A549 (cell line): Measurements from ENCODE around the gene IGFN1. TPM values are rescaled to one million over a fixed set of nuclear protein-coding genes. Genes with fewer than 3 reads are reported as not detected.
A peak's percentile ranks its signal among the peaks of the same experiment; 100 is the strongest.

Source experiments
- ATAC-seq, 2 experiments: fragments of 200-7000 bp in 1 of 2; fragments of >200 bp in 1 of 2; cut with Nextera tagmentation in 1 of 2; cut with Tn5 transposase in 1 of 2; 3 replicates each; pipeline versions ENCODE4 v1.8.0 to v1.9.1; 2018 to 2020; ENCODE audit warnings: mild to moderate bottlenecking in 1 of 2, moderate library complexity in 1 of 2
- CTCF ChIA-PET: fragments of 300-600 bp; sonication (Branson Sonifier 250); formaldehyde crosslinking; extraction: SDS; loops from one replicate; lab custom pipeline; 2021; ENCODE audit warnings: antibody characterized with exemption, inconsistent platforms; lab: Yijun Ruan, JAX
- POLR2A ChIA-PET: fragments of 350-600 bp; formaldehyde crosslinking; extraction: SDS; loops from one replicate; lab custom pipeline; 2021; ENCODE audit warnings: antibody characterized with exemption, inconsistent platforms; lab: Yijun Ruan, JAX
- DNase-seq, 2 experiments: peaks; one replicate each; pipeline versions ENCODE4 v3.0.0 to v3.0.0-alpha.2; 2011 to 2016; ENCODE audit warnings: low read depth in 1 of 2, low spot score in 1 of 2
- FAIRE-seq: peaks from 2 replicates; lab custom pipeline; 2011; peaks lifted over from hg19 to GRCh38; lab: Jason Lieb, UNC
- H3K27ac ChIP-seq, 2 experiments: fragments of >200 bp; sonication (Bioruptor Twin); formaldehyde crosslinking; 3 replicates each; pipeline ENCODE4 v1.5.1; 2016 to 2017
- H3K4me1 ChIP-seq: fragments of >200 bp; sonication (Bioruptor Twin); formaldehyde crosslinking; 3 replicates; pipeline ENCODE4 v1.6.1; 2016
- H3K4me2 ChIP-seq: fragments of >200 bp; sonication (Bioruptor Twin); formaldehyde crosslinking; 3 replicates; pipeline ENCODE4 v1.6.1; 2016
- H3K4me3 ChIP-seq: fragments of >200 bp; sonication (Bioruptor Twin); formaldehyde crosslinking; 3 replicates; pipeline ENCODE4 v1.5.1; 2016
- H3K9me3 ChIP-seq: fragments of >200 bp; sonication (Bioruptor Twin); formaldehyde crosslinking; 3 replicates; pipeline ENCODE4 v1.6.1; 2016
- ATOH8 ChIP-seq: fragments of 250-450 bp; sonication (Bioruptor Pico); IDR thresholded peaks from 2 replicates; pipeline ENCODE4 v1.5.0; 2020; ENCODE audit warnings: low read depth, mild to moderate bottlenecking, moderate library complexity
- CBX2 ChIP-seq: fragments of 200-600 bp; sonication (generic); IDR thresholded peaks from 2 replicates; pipeline ENCODE4 v1.6.1; 2016; ENCODE audit warnings: low read depth, mild to moderate bottlenecking, borderline replicate concordance
- CBX8 ChIP-seq: fragments of 200-600 bp; sonication (generic); IDR thresholded peaks from 2 replicates; pipeline ENCODE4 v1.6.1; 2016
- CEBPB ChIP-seq, 2 experiments: fragments of >200 bp in 1 of 2; sonication (Bioruptor Twin) in 1 of 2; formaldehyde crosslinking in 1 of 2; IDR thresholded peaks; 2 replicates each; pipeline ENCODE4 v1.6.1; 2012 to 2016
- CTCF ChIP-seq: fragments of >200 bp; sonication (Bioruptor Twin); formaldehyde crosslinking; IDR thresholded peaks from 3 replicates; pipeline ENCODE4 v1.5.1; 2016
- EHF ChIP-seq: fragments of 250-450 bp; sonication (Bioruptor Pico); IDR thresholded peaks from 2 replicates; pipeline ENCODE4 v1.5.0; 2020; ENCODE audit warnings: mild to moderate bottlenecking
- ELK1 ChIP-seq: fragments of 150-350 bp; IDR thresholded peaks from 2 replicates; pipeline ENCODE4 v1.6.1; 2014; ENCODE audit warnings: low read depth, mild to moderate bottlenecking, low read length
- FOSL2 ChIP-seq, 2 experiments: fragments of 450-650 bp in 1 of 2; fragments of >200 bp in 1 of 2; sonication (Bioruptor Twin) in 1 of 2; formaldehyde crosslinking; IDR thresholded peaks; 2 replicates each; pipeline versions ENCODE4 v1.5.0 to v1.6.1; 2016 to 2020; ENCODE audit warnings: mild to moderate bottlenecking in 1 of 2, moderate library complexity in 1 of 2
- FOXS1 ChIP-seq: fragments of 250-450 bp; sonication (Bioruptor Pico); IDR thresholded peaks from 2 replicates; pipeline ENCODE4 v1.5.0; 2020; ENCODE audit warnings: mild to moderate bottlenecking, moderate library complexity
- HDAC2 ChIP-seq: fragments of 200-600 bp; sonication (generic); IDR thresholded peaks from 2 replicates; pipeline ENCODE4 v1.6.1; 2016
- HOXB13 ChIP-seq: fragments of 250-450 bp; sonication (Bioruptor Pico); IDR thresholded peaks from 2 replicates; pipeline ENCODE4 v1.5.0; 2020; ENCODE audit warnings: low read depth, mild to moderate bottlenecking, moderate library complexity
- HOXB5 ChIP-seq: fragments of 250-450 bp; sonication (Bioruptor Pico); IDR thresholded peaks from 2 replicates; pipeline ENCODE4 v1.5.0; 2020; ENCODE audit warnings: mild to moderate bottlenecking, moderate library complexity
- MAFK ChIP-seq: fragments of 450-650 bp; IDR thresholded peaks from 2 replicates; pipeline ENCODE4 v1.6.1; 2014; ENCODE audit not compliant: partially characterized antibody
- MAX ChIP-seq: IDR thresholded peaks from 2 replicates; pipeline ENCODE4 v1.6.1; 2012
- NPAS2 ChIP-seq: fragments of 250-450 bp; sonication (Bioruptor Pico); IDR thresholded peaks from 2 replicates; pipeline ENCODE4 v1.8.0; 2022; ENCODE audit warnings: mild to moderate bottlenecking, moderate library complexity, borderline replicate concordance
- NR3C1 ChIP-seq: fragments of >200 bp; sonication (Bioruptor Twin); formaldehyde crosslinking; IDR thresholded peaks from 3 replicates; pipeline ENCODE4 v1.6.1; 2017
- PBX3 ChIP-seq: IDR thresholded peaks from 2 replicates; pipeline ENCODE4 v1.6.1; 2012
- PHF8 ChIP-seq: fragments of 200-600 bp; sonication (generic); IDR thresholded peaks from 2 replicates; pipeline ENCODE4 v1.6.1; 2016; ENCODE audit warnings: low read depth, mild to moderate bottlenecking, antibody characterized with exemption, moderate library complexity, borderline replicate concordance
- POLR2A ChIP-seq: IDR thresholded peaks from 2 replicates; pipeline ENCODE4 v1.6.1; 2012; ENCODE audit warnings: mild to moderate bottlenecking, low read length
- RAD21 ChIP-seq, 2 experiments: fragments of >200 bp in 1 of 2; sonication (Bioruptor Twin) in 1 of 2; formaldehyde crosslinking in 1 of 2; IDR thresholded peaks in 1 of 2; conservative IDR thresholded peaks in 1 of 2; 2 replicates in 1 of 2; 3 replicates in 1 of 2; pipeline ENCODE4 v1.6.1; 2012 to 2018; ENCODE audit warnings: inconsistent platforms in 1 of 2
- RCOR1 ChIP-seq: fragments of 150-350 bp; IDR thresholded peaks from 2 replicates; pipeline ENCODE4 v1.6.1; 2014; ENCODE audit warnings: antibody characterized with exemption, low read length, low read depth
- REST ChIP-seq: fragments of 200-600 bp; sonication (generic); IDR thresholded peaks from 2 replicates; pipeline ENCODE4 v1.6.1; 2016; ENCODE audit warnings: antibody characterized with exemption, mild to moderate bottlenecking, moderate library complexity
- TFCP2L1 ChIP-seq: fragments of 250-450 bp; sonication (Bioruptor Pico); IDR thresholded peaks from 2 replicates; pipeline ENCODE4 v1.5.0; 2021; ENCODE audit warnings: mild to moderate bottlenecking
- TP53 ChIP-seq: fragments of 250-450 bp; sonication (Bioruptor Pico); IDR thresholded peaks from 2 replicates; pipeline ENCODE4 v1.5.0; 2021; ENCODE audit warnings: mild to moderate bottlenecking, moderate library complexity
- USF2 ChIP-seq: fragments of 450-650 bp; IDR thresholded peaks from 2 replicates; pipeline ENCODE4 v1.6.1; 2014; ENCODE audit warnings: antibody characterized with exemption
- ZSCAN20 ChIP-seq: fragments of 250-450 bp; sonication (Bioruptor Pico); IDR thresholded peaks from 2 replicates; pipeline ENCODE4 v1.8.0; 2022; ENCODE audit warnings: mild to moderate bottlenecking, moderate library complexity
- WGBS: methylation state at CpG from one replicate; pipeline ENCODE4 v1.1.6; 2017; ENCODE audit errors: missing lambda C conversion rate; 5-methylcytosine and 5-hydroxymethylcytosine counted together
- polyA plus RNA-seq, 4 experiments: library from polyadenylated mRNA; depleted of rRNA in 3 of 4; stranded (reverse); fragments of >200 nt; fragmentation: RNase III in 1 of 4; extraction: RNeasy Plus Mini Kit Qiagen cat#74134 plus additional on column Dnase treatment in 1 of 4; gene quantifications; 2 replicates in 3 of 4; 3 replicates in 1 of 4; pipeline ENCODE4 v1.2.3, GENCODE V29; 2011 to 2017

IGFN1 gene
- polyA plus RNA-seq, 2 of the 4 experiments (the other 2 are of a cell fraction), result 0.03 to 4.7 TPM

GRCh38 chr1:201213926-201214325 lies 23.3 kb downstream of the IGFN1 start:
- no peak overlapping the region for H3K27ac ChIP-seq
- no peaks in the 10 kb centered on the region for H3K9me3 ChIP-seq
- 80% methylated on average over 3 of the region's 7 CpGs for WGBS
- TF ChIP-seq HOXB5 (no peak), TP53 (no peak), CBX2 (no peak), RCOR1 (no peak), NR3C1 (no peak), ATOH8 (CRISPR knock-in tag) (no peak), FOSL2 (IDR thresholded peaks at IDR 0.05) (no peak), FOSL2 (CRISPR knock-in tag; IDR thresholded peaks at IDR 0.05) (no peak), HOXB13 (no peak), PHF8 (no peak), ZSCAN20 (CRISPR knock-in tag) (no peak), MAFK (no peak), PBX3 (no peak), ELK1 (no peak), EHF (CRISPR knock-in tag) (no peak), FOXS1 (CRISPR knock-in tag) (no peak), MAX (no peak)
- FAIRE-seq (no peak), DNase-seq (no peak), ATAC-seq (no peak)
- ChIA-PET CTCF (interaction anchor here (1.5 to 1.6 kb wide), 2 partner anchors 9 to 13 kb away, joined by 4 read pairs; no protein-coding TSS in a partner anchor), POLR2A (no interaction called here)
- H3K4me3 ChIP-seq, result no peak overlapping the region
- H3K4me1 ChIP-seq, result no peaks in the 10 kb centered on the region
- no peak overlapping the region for H3K4me2 ChIP-seq

- CTCF ChIA-PET, result interaction anchor here (0.6 to 1.6 kb wide), 6 partner anchors 11 to 1266 kb away, joined by 3 to 5 read pairs (median 4); no protein-coding TSS in a partner anchor
- H3K9me3 ChIP-seq, result no peaks in the 10 kb centered on the region
- H3K4me1 ChIP-seq, result no peaks in the 10 kb centered on the region
- DNase-seq (peak; percentile 33 to 39), ATAC-seq (peak; percentile 23 to 71; a peak in 4 of 6 replicates), FAIRE-seq (no peak)
- POLR2A ChIA-PET, result interaction anchor here (0.8 kb wide), 1 partner anchor 9 kb away, joined by 3 read pairs; no protein-coding TSS in a partner anchor
- WGBS, result 61% methylated on average over 4 of the region's 4 CpGs
- H3K4me3 ChIP-seq, result no peak overlapping the region
- H3K27ac ChIP-seq, result no peak overlapping the region
- H3K4me2 ChIP-seq, result no peak overlapping the region
- TF ChIP-seq PHF8, result no peak
- no peak for TF ChIP-seq POLR2A
- no peak for TF ChIP-seq PBX3
- TF ChIP-seq HDAC2, result no peak
- TF ChIP-seq MAX, result no peak
- TF ChIP-seq REST, result no peak
- no peak for TF ChIP-seq TFCP2L1 (CRISPR knock-in tag)
- TF ChIP-seq CBX8, result no peak
- TF ChIP-seq TP53, result no peak
- no peak for TF ChIP-seq USF2
- no peak; the same call in 2 of the 3 replicates for TF ChIP-seq CTCF
- TF ChIP-seq ZSCAN20 (CRISPR knock-in tag), result no peak
- TF ChIP-seq RAD21 (conservative IDR thresholded peaks at IDR 0.05 in 1 of 2, IDR thresholded peaks at IDR 0.05 in 1 of 2), result no peak
- no peak for TF ChIP-seq CEBPB (IDR thresholded peaks at IDR 0.05)
- TF ChIP-seq NPAS2 (CRISPR knock-in tag), result no peak
Observed at GRCh38 chr1:201214461-201214860, 23.8 kb downstream of the IGFN1 start.
